GM10266 (cell line): ENCODE measurements around the gene ARL15.

Source experiments
- DNase-seq: peaks from one replicate; pipeline ENCODE4 v3.0.0; 2012; ENCODE audit errors: extremely low spot score
- TF ChIP-seq, protein P1 (sequence below): IDR thresholded peaks from 2 replicates; pipeline ENCODE4 v1.5.1; 2012; ENCODE audit warnings: mild to moderate bottlenecking, low read depth; ENCODE audit not compliant: control insufficient read depth, insufficient read depth; ENCODE audit errors: missing control alignments

The ARL15 gene

DNA sequence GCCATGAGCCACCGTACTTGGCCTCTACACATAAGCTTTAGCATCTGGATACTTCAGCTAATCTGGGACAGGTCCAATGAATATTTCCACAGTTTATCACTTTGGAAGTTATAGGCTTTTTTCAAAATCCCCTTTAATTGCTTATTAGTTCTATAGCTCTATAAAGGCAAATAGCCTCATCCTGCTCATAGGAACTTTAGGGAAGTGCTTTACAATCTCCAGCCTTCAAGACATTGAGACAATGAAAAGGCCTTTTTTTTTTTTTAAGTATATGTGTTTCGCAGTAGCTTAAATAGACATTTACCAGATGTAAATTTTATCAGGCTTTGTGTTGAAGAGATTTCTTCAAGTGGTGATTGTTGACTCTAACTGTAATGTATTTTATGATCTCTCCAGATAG is 224.2 kb downstream of the ARL15 start:
- no peak for DNase-seq
- TF ChIP-seq, protein P1, sequence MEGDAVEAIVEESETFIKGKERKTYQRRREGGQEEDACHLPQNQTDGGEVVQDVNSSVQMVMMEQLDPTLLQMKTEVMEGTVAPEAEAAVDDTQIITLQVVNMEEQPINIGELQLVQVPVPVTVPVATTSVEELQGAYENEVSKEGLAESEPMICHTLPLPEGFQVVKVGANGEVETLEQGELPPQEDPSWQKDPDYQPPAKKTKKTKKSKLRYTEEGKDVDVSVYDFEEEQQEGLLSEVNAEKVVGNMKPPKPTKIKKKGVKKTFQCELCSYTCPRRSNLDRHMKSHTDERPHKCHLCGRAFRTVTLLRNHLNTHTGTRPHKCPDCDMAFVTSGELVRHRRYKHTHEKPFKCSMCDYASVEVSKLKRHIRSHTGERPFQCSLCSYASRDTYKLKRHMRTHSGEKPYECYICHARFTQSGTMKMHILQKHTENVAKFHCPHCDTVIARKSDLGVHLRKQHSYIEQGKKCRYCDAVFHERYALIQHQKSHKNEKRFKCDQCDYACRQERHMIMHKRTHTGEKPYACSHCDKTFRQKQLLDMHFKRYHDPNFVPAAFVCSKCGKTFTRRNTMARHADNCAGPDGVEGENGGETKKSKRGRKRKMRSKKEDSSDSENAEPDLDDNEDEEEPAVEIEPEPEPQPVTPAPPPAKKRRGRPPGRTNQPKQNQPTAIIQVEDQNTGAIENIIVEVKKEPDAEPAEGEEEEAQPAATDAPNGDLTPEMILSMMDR: no peak

DNA sequence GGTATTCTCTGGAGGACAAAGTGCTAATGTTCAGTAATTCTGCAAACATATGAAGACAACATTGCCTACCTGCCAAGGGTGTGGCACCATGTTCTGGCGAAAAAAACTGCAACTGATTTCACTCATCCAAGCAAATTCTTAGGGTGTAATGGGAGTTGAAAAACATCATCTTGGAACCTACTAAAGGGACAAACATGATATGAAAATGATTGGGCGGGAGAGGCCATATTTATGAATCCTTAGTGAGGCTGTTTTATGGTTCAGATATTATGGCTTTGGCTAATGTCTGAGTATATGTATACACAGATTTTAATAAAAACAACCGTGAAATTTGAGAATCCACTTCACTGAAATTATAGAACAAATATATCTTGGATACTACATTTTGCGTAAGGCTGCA is 225.7 kb downstream of the ARL15 start:
- TF ChIP-seq, protein P1: no peak
- no peak for DNase-seq

DNA sequence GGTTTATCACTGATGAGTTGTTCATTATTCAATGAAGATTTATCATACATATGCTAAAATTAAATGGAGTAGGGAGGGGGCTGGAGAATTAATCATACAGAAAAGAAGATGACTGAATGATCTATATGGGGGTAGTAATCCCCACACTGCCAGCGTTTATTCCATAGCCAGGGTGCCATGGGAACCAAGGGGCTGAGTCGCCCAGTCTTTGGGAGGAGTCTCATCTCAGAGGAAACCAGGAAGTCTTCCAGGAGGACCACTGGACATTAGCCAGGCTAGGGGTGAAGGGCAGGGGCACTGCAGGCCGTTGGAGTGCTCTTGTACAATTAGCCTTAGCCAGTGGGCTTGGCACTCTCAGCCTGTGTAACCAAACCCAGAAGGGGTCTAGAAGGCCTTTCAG is 226.5 kb downstream of the ARL15 start:
- DNase-seq: no peak
- TF ChIP-seq, protein P1: no peak

DNA sequence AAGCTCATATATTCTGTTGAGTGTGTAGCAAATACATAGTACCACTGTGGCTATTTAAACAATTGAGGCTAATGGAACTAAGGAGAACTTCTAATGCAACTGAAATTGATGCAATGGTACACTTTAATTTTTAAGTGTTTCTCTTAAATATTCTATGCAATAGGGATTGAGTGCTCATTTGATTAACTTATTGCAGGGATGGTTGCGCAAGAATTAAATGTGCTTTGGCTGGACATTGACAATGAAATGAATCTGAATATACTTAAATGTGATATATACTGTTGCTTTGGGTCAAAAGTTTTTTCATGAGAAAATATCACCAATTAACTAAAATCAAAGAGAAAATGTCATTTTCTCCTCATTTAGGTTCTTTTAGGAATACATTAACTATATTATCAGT is 227.1 kb downstream of the ARL15 start:
- TF ChIP-seq, protein P1: no peak
- no peak for DNase-seq

DNA sequence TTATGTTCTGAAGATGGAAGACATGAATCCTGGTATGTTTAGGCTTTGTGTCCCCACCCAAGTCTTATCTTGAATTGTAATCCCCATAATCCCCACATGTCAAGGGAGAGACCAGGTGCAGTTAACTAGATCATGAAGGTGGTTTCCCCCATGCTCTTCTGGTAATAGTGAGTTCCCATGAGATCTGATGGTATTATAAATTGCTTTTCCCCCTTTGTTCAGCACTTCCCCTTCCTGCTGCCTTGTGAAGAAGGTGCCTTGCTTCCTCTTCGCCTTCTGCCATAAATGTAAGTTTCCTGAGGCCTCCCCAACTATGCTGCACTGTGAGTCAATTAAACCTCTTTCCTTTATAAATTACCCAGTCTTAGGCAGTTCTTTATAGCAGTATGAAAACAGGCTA is 229.0 kb downstream of the ARL15 start:
- DNase-seq: no peak
- TF ChIP-seq, protein P1: no peak

DNA sequence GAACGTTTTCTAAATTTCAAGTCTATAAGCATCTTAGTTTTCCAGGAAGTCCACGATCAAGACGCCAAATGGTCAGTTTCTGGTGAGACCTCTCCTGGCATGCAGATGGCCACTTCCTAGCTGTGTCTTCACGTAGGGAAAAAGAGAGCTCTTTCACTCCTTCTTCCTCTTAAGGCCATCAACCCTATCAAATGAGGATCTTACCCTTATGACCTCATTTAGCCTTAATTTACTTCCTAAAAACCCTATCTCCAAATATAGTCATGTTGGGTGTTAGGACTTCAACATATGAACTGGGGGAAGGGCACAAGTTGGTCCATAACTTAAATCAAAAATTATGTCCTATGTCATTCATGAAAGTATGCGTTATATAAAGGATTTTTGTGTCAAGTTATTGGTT is 229.5 kb downstream of the ARL15 start:
- DNase-seq: no peak
- TF ChIP-seq, protein P1: no peak

DNA sequence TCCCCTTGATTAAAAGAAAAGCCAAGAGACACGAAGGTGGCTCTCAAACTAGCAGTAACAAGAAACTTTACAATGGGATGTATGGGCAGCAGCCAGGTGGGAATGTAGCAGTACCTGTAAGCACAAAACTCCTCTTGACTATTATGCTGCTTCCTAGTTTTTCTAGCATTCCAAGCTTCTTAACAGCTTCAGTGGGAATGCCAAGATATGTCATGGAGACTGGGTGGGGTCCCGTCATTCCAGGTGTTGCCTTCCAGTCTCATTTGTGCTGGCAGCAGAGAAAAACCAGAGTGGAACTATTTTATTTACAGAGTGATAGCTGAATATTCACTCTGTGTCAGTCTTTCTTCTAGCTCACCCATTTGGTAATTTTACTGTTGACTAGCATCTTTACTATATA is 236.6 kb downstream of the ARL15 start:
- DNase-seq: no peak
- TF ChIP-seq, protein P1: no peak
